Measurements from ENCODE around the gene SEC11A.

SEC11A gene

GRCh38 chr15:84685304-84685703 lies 30.6 kb downstream of the SEC11A start:
- Mint-ChIP-seq H3K9me3 (no peaks in the 10 kb centered on the region), H3K4me1 (no peaks in the 10 kb centered on the region), H3K36me3 (peaks cover 49% of the 10 kb centered on the region), H3K27ac (no peak overlapping the region), H3K4me3 (no peak overlapping the region), H3K27me3 (no peaks in the 10 kb centered on the region)
- CTCF ChIA-PET: interaction anchor here (0.7 kb wide), 1 partner anchor 94 kb away, joined by 3 read pairs; no protein-coding TSS in a partner anchor
- DNase-seq: no peak

- peaks cover 50% of the 10 kb centered on the region for H3K36me3 Mint-ChIP-seq
- H3K27ac Mint-ChIP-seq: no peak overlapping the region
- H3K9me3 Mint-ChIP-seq: no peaks in the 10 kb centered on the region
- no peak for DNase-seq
- no peak overlapping the region for H3K4me3 Mint-ChIP-seq
- no peaks in the 10 kb centered on the region for H3K4me1 Mint-ChIP-seq
- CTCF ChIA-PET: no interaction called here
- H3K27me3 Mint-ChIP-seq: no peaks in the 10 kb centered on the region
These were observed 31.8 kb downstream of the SEC11A start for GRCh38 chr15:84684092-84684491.

GRCh38 chr15:84681831-84682230 lies 34.1 kb downstream of the SEC11A start:
- Mint-ChIP-seq H3K4me3 (no peak overlapping the region), H3K27ac (peak overlapping the region; percentile 42), H3K4me1 (no peaks in the 10 kb centered on the region), H3K36me3 (peaks cover 45% of the 10 kb centered on the region), H3K27me3 (no peaks in the 10 kb centered on the region), H3K9me3 (no peaks in the 10 kb centered on the region)
- CTCF ChIA-PET: no interaction called here
- no peak for DNase-seq

GRCh38 chr15:84671211-84671610 lies 44.7 kb downstream of the SEC11A start:
- H3K27me3 Mint-ChIP-seq: no peaks in the 10 kb centered on the region
- peaks cover 57% of the 10 kb centered on the region for H3K36me3 Mint-ChIP-seq
- H3K4me1 Mint-ChIP-seq: peaks cover 4% of the 10 kb centered on the region
- H3K9me3 Mint-ChIP-seq: no peaks in the 10 kb centered on the region
- no peak overlapping the region for H3K4me3 Mint-ChIP-seq
- DNase-seq: no peak
- H3K27ac Mint-ChIP-seq: no peak overlapping the region
- CTCF ChIA-PET: interaction anchor here (1.3 kb wide), 1 partner anchor 73 kb away, joined by 3 read pairs; no protein-coding TSS in a partner anchor

- no peaks in the 10 kb centered on the region for H3K27me3 Mint-ChIP-seq
- DNase-seq: no peak
- H3K9me3 Mint-ChIP-seq: no peaks in the 10 kb centered on the region
- H3K4me1 Mint-ChIP-seq: peaks cover 2% of the 10 kb centered on the region
- H3K27ac Mint-ChIP-seq: peak overlapping the region; percentile 0
- H3K36me3 Mint-ChIP-seq: peaks cover 60% of the 10 kb centered on the region
- CTCF ChIA-PET: no interaction called here
- H3K4me3 Mint-ChIP-seq: no peak overlapping the region
These were observed 46.2 kb downstream of the SEC11A start for GRCh38 chr15:84669726-84670125.

- Mint-ChIP-seq H3K27ac (peak overlapping the region; percentile 50), H3K4me3 (no peak overlapping the region), H3K36me3 (peaks cover 55% of the 10 kb centered on the region), H3K9me3 (no peaks in the 10 kb centered on the region), H3K4me1 (peaks cover 1% of the 10 kb centered on the region), H3K27me3 (no peaks in the 10 kb centered on the region)
- no peak for DNase-seq
- CTCF ChIA-PET: no interaction called here
These were observed 47.5 kb downstream of the SEC11A start for GRCh38 chr15:84668221-84668982.

- peaks cover 49% of the 10 kb centered on the region for H3K36me3 Mint-ChIP-seq
- no peak for DNase-seq
- CTCF ChIA-PET: no interaction called here
- H3K27ac Mint-ChIP-seq: no peak overlapping the region
- no peak overlapping the region for H3K4me3 Mint-ChIP-seq
- no peaks in the 10 kb centered on the region for H3K4me1 Mint-ChIP-seq
- H3K27me3 Mint-ChIP-seq: no peaks in the 10 kb centered on the region
- H3K9me3 Mint-ChIP-seq: no peaks in the 10 kb centered on the region
These were observed 49.6 kb downstream of the SEC11A start for GRCh38 chr15:84666373-84666772.

- H3K9me3 Mint-ChIP-seq: no peaks in the 10 kb centered on the region
- no peak overlapping the region for H3K4me3 Mint-ChIP-seq
- peaks cover 22% of the 10 kb centered on the region for H3K36me3 Mint-ChIP-seq
- DNase-seq: no peak
- H3K27me3 Mint-ChIP-seq: peaks cover 12% of the 10 kb centered on the region
- H3K27ac Mint-ChIP-seq: no peak overlapping the region
- CTCF ChIA-PET: interaction anchor here (0.7 kb wide), 1 partner anchor 125 kb away, joined by 3 read pairs; no protein-coding TSS in a partner anchor
- peaks cover 23% of the 10 kb centered on the region for H3K4me1 Mint-ChIP-seq
These were observed 54.9 kb downstream of the SEC11A start for GRCh38 chr15:84661001-84661400.

GRCh38 chr15:84659904-84660781 lies 55.8 kb downstream of the SEC11A start:
- Mint-ChIP-seq H3K36me3 (peaks cover 17% of the 10 kb centered on the region), H3K4me1 (peaks cover 29% of the 10 kb centered on the region), H3K27ac (peak overlapping the region; percentile 5), H3K27me3 (peaks cover 12% of the 10 kb centered on the region), H3K4me3 (no peak overlapping the region), H3K9me3 (no peaks in the 10 kb centered on the region)
- no peak for DNase-seq
- CTCF ChIA-PET: interaction anchor here (0.6 to 2.4 kb wide), 3 partner anchors 69 to 268 kb away, joined by 3 to 6 read pairs (median 3); no protein-coding TSS in a partner anchor

- Mint-ChIP-seq H3K36me3 (peaks cover 11% of the 10 kb centered on the region), H3K27ac (peak overlapping the region; percentile 85), H3K27me3 (peaks cover 12% of the 10 kb centered on the region), H3K9me3 (no peaks in the 10 kb centered on the region), H3K4me1 (peaks cover 35% of the 10 kb centered on the region), H3K4me3 (peak overlapping the region; percentile 67)
- no peak for DNase-seq
- CTCF ChIA-PET: interaction anchor here (0.7 to 2.4 kb wide), 12 partner anchors 10 to 219 kb away, joined by 3 to 7 read pairs (median 3); partner anchors contain the start of gene SEC11A
These were observed 57.0 kb downstream of the SEC11A start for GRCh38 chr15:84658788-84659411.

GRCh38 chr15:84658080-84658787 lies 57.7 kb downstream of the SEC11A start, which contains the start of gene NMB:
Gene NMB (minus strand): TSS chr15:84658199. CDS start chr15:84658152, 47 bp downstream.
- H3K27ac Mint-ChIP-seq: peak within 1 kb of the TSS; percentile 85
- DNase-seq: peak; percentile 88
- H3K4me1 Mint-ChIP-seq: peaks cover 42% of the 10 kb centered on the region
- H3K4me3 Mint-ChIP-seq: peak within 1 kb of the TSS; percentile 70
- peaks cover 12% of the 10 kb centered on the region for H3K27me3 Mint-ChIP-seq
- CTCF ChIA-PET: interaction anchor here (0.7 to 2.4 kb wide), 11 partner anchors 9 to 220 kb away, joined by 3 to 7 read pairs (median 3); partner anchors contain the start of gene SEC11A
- peaks cover 13% of the 10 kb centered on the region for H3K36me3 Mint-ChIP-seq
- no peaks in the 10 kb centered on the region for H3K9me3 Mint-ChIP-seq

- Mint-ChIP-seq H3K27me3 (peaks cover 12% of the 10 kb centered on the region), H3K27ac (no peak overlapping the region), H3K9me3 (no peaks in the 10 kb centered on the region), H3K4me1 (peaks cover 45% of the 10 kb centered on the region), H3K36me3 (peaks cover 13% of the 10 kb centered on the region), H3K4me3 (peak overlapping the region; percentile 70)
- no peak for DNase-seq
- CTCF ChIA-PET: interaction anchor here (2.4 kb wide), 1 partner anchor 219 kb away, joined by 6 read pairs; no protein-coding TSS in a partner anchor
These were observed 58.2 kb downstream of the SEC11A start for GRCh38 chr15:84657748-84658079.

GRCh38 chr15:84656972-84657371 lies 59.0 kb downstream of the SEC11A start:
- Mint-ChIP-seq H3K4me3 (peak overlapping the region; percentile 70), H3K4me1 (peaks cover 52% of the 10 kb centered on the region), H3K27ac (peak overlapping the region; percentile 33), H3K27me3 (peaks cover 12% of the 10 kb centered on the region), H3K9me3 (no peaks in the 10 kb centered on the region), H3K36me3 (peaks cover 15% of the 10 kb centered on the region)
- CTCF ChIA-PET: interaction anchor here (1.5 to 4.2 kb wide), 2 partner anchors 58 to 221 kb away, joined by 4 to 16 read pairs; no protein-coding TSS in a partner anchor
- DNase-seq: no peak

Data from activated naive CD4-positive, alpha-beta T cell treated with anti-CD3 and anti-CD28 coated beads, Interleukin-2, amount 10 ng/mL, durations not matched to agents 7 days and 5 days (primary cell).